ENCODE measurements around the gene SLC8A3. TPM values are rescaled to one million over a fixed set of nuclear protein-coding genes. Genes with fewer than 3 reads are reported as not detected.

SLC8A3 gene
- total and polyA plus RNA-seq, 9 donors = 0.04 to 0.53 (median 0.10) TPM; not detected in 3

DNA sequence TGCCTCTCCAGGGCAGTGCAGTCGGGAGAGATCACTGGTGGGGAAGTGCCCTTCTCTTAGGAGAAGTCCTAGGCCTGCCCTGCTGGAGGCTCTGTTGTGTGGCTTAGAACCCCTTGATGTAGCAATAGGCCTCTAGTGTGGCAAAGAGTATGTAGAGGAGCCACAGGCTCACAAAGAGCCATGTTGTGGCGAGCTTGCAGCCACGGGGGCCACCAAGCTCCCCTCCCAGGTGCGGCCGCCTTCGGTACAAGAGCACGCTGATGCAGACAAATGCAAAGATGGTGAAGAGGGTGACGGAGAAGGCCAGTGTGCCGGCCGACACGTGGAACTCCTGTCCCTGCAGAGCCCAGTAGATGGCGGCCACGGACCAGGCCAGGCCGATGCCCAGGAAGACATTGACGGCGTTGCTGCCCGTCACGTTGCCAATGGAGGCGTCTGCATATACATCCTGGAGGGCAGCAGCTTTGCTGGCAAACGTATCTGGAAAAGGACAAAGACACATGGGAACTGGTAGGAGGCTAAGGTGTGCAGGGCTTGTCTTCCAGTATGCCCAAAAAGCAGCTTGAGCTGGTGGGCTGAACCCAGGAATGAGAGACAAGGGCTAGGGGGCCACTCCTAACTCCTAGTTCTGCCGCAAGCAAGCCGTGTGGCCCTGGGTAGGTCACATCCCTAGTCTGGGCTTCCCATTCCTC lies 142.8 kb downstream of the SLC8A3 start:
- 28 to 36% (median 34%) methylated on average over 22 of the region's 22 CpGs for WGBS, 3 donors
- no peaks in the 10 kb centered on the region for H3K9me3 ChIP-seq
- H3K4me3 ChIP-seq = no peak overlapping the region
- peaks cover 2% of the 10 kb centered on the region for H3K4me1 ChIP-seq (ENCODE audit: insufficient read depth)
- no peak overlapping the region for H3K27ac ChIP-seq
- peak in 2 of 5 donors; percentile 22 to 44 for DNase-seq
- TF ChIP-seq CTCF (IDR thresholded peaks at IDR 0.05) (no peak), EP300 (IDR thresholded peaks at IDR 0.05) (no peak), POLR2A (IDR thresholded peaks at IDR 0.05) (no peak)
- intact Hi-C loops (cut with DNase I) = no loop called here
- no peaks in the 10 kb centered on the region for H3K36me3 ChIP-seq
- no peaks in the 10 kb centered on the region for H3K27me3 ChIP-seq

- 47 to 64% (median 59%) methylated on average over 4 of the region's 4 CpGs for WGBS, 3 donors
- no peak for TF ChIP-seq POLR2A (IDR thresholded peaks at IDR 0.05)
- TF ChIP-seq CTCF (IDR thresholded peaks at IDR 0.05) = no peak
- no peak for TF ChIP-seq EP300 (IDR thresholded peaks at IDR 0.05)
- intact Hi-C loops (cut with DNase I) = no loop called here
Measured at GRCh38 chr14:70045310-70045709, 143.4 kb downstream of the SLC8A3 start.

DNA sequence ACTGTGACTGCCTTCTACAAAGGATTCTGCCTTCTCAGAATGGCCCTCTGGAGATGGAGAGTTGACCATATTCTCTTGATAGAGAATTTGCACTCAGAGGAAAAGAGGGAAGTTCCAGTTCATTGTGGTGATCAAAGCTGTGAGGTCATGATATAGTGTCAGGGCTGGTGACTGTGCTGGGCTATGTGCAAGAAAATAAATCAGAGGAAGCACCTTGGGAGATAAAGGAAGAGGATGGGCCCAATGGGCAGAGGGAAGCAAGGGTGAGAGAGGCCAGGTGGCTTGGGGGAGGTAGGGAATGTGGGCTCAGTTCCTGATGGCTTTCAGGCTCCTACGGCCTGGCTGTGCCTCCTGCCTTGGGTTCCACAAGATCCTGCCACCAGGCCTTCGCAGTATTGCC lies 145.8 kb downstream of the SLC8A3 start:
- no peak for TF ChIP-seq CTCF (IDR thresholded peaks at IDR 0.05)
- TF ChIP-seq POLR2A (IDR thresholded peaks at IDR 0.05) = no peak
- TF ChIP-seq EP300 (IDR thresholded peaks at IDR 0.05) = no peak
- Histone ChIP-seq H3K27me3 (no peaks in the 10 kb centered on the region), H3K9me3 (no peaks in the 10 kb centered on the region), H3K36me3 (no peaks in the 10 kb centered on the region), H3K4me1 (ENCODE audit: insufficient read depth) (peaks cover 2% of the 10 kb centered on the region), H3K27ac (no peak overlapping the region), H3K4me3 (no peak overlapping the region)
- DNase-seq = no peak
- intact Hi-C loops (cut with DNase I) = no loop called here
- 68 to 75% (median 69%) methylated on average over 2 of the region's 2 CpGs for WGBS, 3 donors

More at GRCh38 chr14:70045310-70045709, 143.4 kb downstream of the SLC8A3 start:
- no peaks in the 10 kb centered on the region for H3K27me3 ChIP-seq
- H3K4me1 ChIP-seq (ENCODE audit: insufficient read depth) = peaks cover 2% of the 10 kb centered on the region
- no peak overlapping the region for H3K27ac ChIP-seq
- H3K4me3 ChIP-seq = no peak overlapping the region
- no peaks in the 10 kb centered on the region for H3K9me3 ChIP-seq
- DNase-seq = no peak
- H3K36me3 ChIP-seq = no peaks in the 10 kb centered on the region

GRCh38 chr14:70036665-70037064 lies 152.1 kb downstream of the SLC8A3 start:
- WGBS, 3 donors = 47 to 72% (median 63%) methylated on average over 1 of the region's 1 CpG
- intact Hi-C loops (cut with DNase I) = no loop called here
- no peaks in the 10 kb centered on the region for H3K36me3 ChIP-seq
- DNase-seq = no peak
- H3K9me3 ChIP-seq = no peaks in the 10 kb centered on the region
- H3K4me3 ChIP-seq = no peak overlapping the region
- H3K27me3 ChIP-seq = no peaks in the 10 kb centered on the region
- no peak overlapping the region for H3K27ac ChIP-seq
- TF ChIP-seq CTCF (IDR thresholded peaks at IDR 0.05) = no peak
- TF ChIP-seq EP300 (IDR thresholded peaks at IDR 0.05) = no peak
- no peak for TF ChIP-seq POLR2A (IDR thresholded peaks at IDR 0.05)
- H3K4me1 ChIP-seq (ENCODE audit: insufficient read depth) = no peaks in the 10 kb centered on the region
